Ovary (tissue), 9 donors: ENCODE data around the gene ABLIM1. TPM values are rescaled to one million over a fixed set of nuclear protein-coding genes. Genes with fewer than 3 reads are reported as not detected.
A peak's percentile ranks its signal among the peaks of the same experiment; 100 is the strongest.

Experiments used
- DNase-seq, 5 donors: peaks; one replicate each; pipeline ENCODE4 v3.0.0-alpha.2; 2019 to 2020
- H3K27ac ChIP-seq, 2 donors: fragments of 200-600 bp; one replicate each; pipeline versions ENCODE4 v1.5.1 to v1.8.0; 2019 to 2022
- H3K27me3 ChIP-seq: fragments of 200-600 bp; one replicate; pipeline ENCODE4 v1.8.0; 2022
- H3K36me3 ChIP-seq: fragments of 200-600 bp; sonication (generic); one replicate; pipeline ENCODE4 v1.5.1; 2019
- H3K4me1 ChIP-seq: one replicate; pipeline ENCODE4 v1.8.1; 2013; ENCODE audit warnings: mild to moderate bottlenecking, moderate library complexity; ENCODE audit not compliant: insufficient read depth
- H3K4me3 ChIP-seq: fragments of 200-600 bp; sonication (generic); one replicate; pipeline ENCODE4 v1.5.1; 2017
- H3K9me3 ChIP-seq, 2 donors: fragments of 200-600 bp in 1 of 2; sonication (generic) in 1 of 2; one replicate each; pipeline versions ENCODE4 v1.5.1 to v1.8.1; 2013 to 2019; ENCODE audit warnings: mild to moderate bottlenecking in 1 of 2, moderate library complexity in 1 of 2
- CTCF ChIP-seq, 3 donors: fragments of 450-650 bp in 2 of 3; fragments of 200-600 bp in 1 of 3; IDR thresholded peaks; one replicate each; pipeline versions ENCODE4 v1.5.1 to v1.8.0; 2016 to 2022; ENCODE audit warnings: antibody characterized with exemption in 3 of 3, mild to moderate bottlenecking in 1 of 3
- EP300 ChIP-seq: sonication (generic); formaldehyde crosslinking; IDR thresholded peaks from one replicate; pipeline ENCODE4 v1.6.1; 2017; ENCODE audit warnings: antibody characterized with exemption
- POLR2A ChIP-seq: fragments of 450-650 bp; IDR thresholded peaks from one replicate; pipeline ENCODE4 v1.6.1; 2017; ENCODE audit warnings: antibody characterized with exemption, mild to moderate bottlenecking, moderate library complexity
- WGBS, 3 donors: extraction: QIAGEN DNeasy Blood & Tissue Kit in 1 of 3; methylation state at CpG; one replicate each; pipeline versions ENCODE4 v1.1.5 to v1.1.7; 2013 to 2017; 5-methylcytosine and 5-hydroxymethylcytosine counted together
- intact Hi-C, 4 donors: fragments of 100-400 bp; cut with DNase I; formaldehyde crosslinking; loops; one replicate each; pipeline versions ENCODE4 v1.11.0 to v1.15.1; 2022 to 2023
- polyA plus RNA-seq, 2 donors: library from polyadenylated mRNA; stranded (reverse); fragments of 200-250 nt in 1 of 2; fragments of 350-450 nt in 1 of 2; fragmentation: Illumina TruSeq in 1 of 2; extraction: RNeasy Lipid Tissue Mini Kit (QIAGEN cat#74804) in 1 of 2; gene quantifications; one replicate each; pipeline ENCODE4 v1.2.3, GENCODE V29; 2013 to 2014
- total RNA-seq, 7 donors: library from RNA; depleted of rRNA in 2 of 7; stranded (reverse); fragments of >200 nt in 2 of 7; fragmentation: NEBNext Ultra II Directional in 3 of 7; extraction: Animal tissue kit (Norgen Biotek cat#: 25700) in 3 of 7; gene quantifications; one replicate each; pipeline versions ENCODE4 v1.1.0 to v1.2.4, GENCODE V29; 2016 to 2023
- donor health status: DM: no; HTN: no; CAD: no; lungs with moderate emphysema.
- donor health status: DM: no; HTN: no; CAD: no.
- donor health status: Bipolar disorder and iron deficiency.
- donor health status: DM: yes; HTN: yes; CAD: no.
- donor health status: DM: no; HTN: no; CAD: no.
- donor health status: DM: yes; HTN: yes; CAD: no.

Gene ABLIM1
- total and polyA plus RNA-seq, 9 donors, result 155 to 505 (median 283) TPM

- Histone ChIP-seq H3K4me1 (peaks cover 5% of the 10 kb centered on the region), H3K9me3 (no peaks in the 10 kb centered on the region), H3K27me3 (no peaks in the 10 kb centered on the region), H3K36me3 (no peaks in the 10 kb centered on the region), H3K4me3 (no peak overlapping the region), H3K27ac (no peak overlapping the region)
- WGBS, 3 donors, result 82 to 84% (median 82%) methylated on average over 12 of the region's 12 CpGs
- no peak for DNase-seq
- intact Hi-C loops, result loop anchor here in 1 of 4 donors (10.0 kb wide), 1 partner anchor 104 kb away; no protein-coding TSS in a partner anchor
- no peak for TF ChIP-seq POLR2A
Measured at GRCh38 chr10:114408112-114408967, 249.7 kb downstream of the ABLIM1 start.

GRCh38 chr10:114406455-114406854 is 251.6 kb downstream of the ABLIM1 start:
- DNase-seq, result no peak
- no peak overlapping the region for H3K4me3 ChIP-seq
- H3K27ac ChIP-seq, result no peak overlapping the region
- H3K4me1 ChIP-seq, result peaks cover 5% of the 10 kb centered on the region
- intact Hi-C loops, result loop anchor here in 1 of 4 donors (10.0 kb wide), 1 partner anchor 102 kb away; no protein-coding TSS in a partner anchor
- H3K36me3 ChIP-seq, result no peaks in the 10 kb centered on the region
- TF ChIP-seq CTCF (IDR thresholded peaks at IDR 0.05) (no peak), POLR2A (no peak), EP300 (no peak)
- no peaks in the 10 kb centered on the region for H3K27me3 ChIP-seq
- H3K9me3 ChIP-seq, result no peaks in the 10 kb centered on the region
- WGBS, 3 donors, result 85 to 95% (median 85%) methylated on average over 1 of the region's 1 CpG

- no peaks in the 10 kb centered on the region for H3K27me3 ChIP-seq
- 25 to 34% (median 26%) methylated on average over 15 to 16 of the region's 16 CpGs for WGBS, 3 donors
- intact Hi-C loops, result loop anchor here in 1 of 4 donors (10.0 kb wide), 1 partner anchor 100 kb away; no protein-coding TSS in a partner anchor
- H3K4me3 ChIP-seq, result peak overlapping the region; percentile 57
- H3K36me3 ChIP-seq, result no peaks in the 10 kb centered on the region
- no peak for TF ChIP-seq CTCF (IDR thresholded peaks at IDR 0.05)
- no peak for TF ChIP-seq EP300
- TF ChIP-seq POLR2A, result no peak
- no peaks in the 10 kb centered on the region for H3K9me3 ChIP-seq
- peaks cover 6% of the 10 kb centered on the region for H3K4me1 ChIP-seq
- H3K27ac ChIP-seq, result peak overlapping the region; percentile 52 to 66
- DNase-seq, result no peak
Measured at GRCh38 chr10:114405011-114405350, 253.1 kb downstream of the ABLIM1 start.

- Histone ChIP-seq H3K4me1 (peaks cover 11% of the 10 kb centered on the region), H3K27ac (peak within 1 kb of the TSS; percentile 52 to 66), H3K4me3 (peak within 1 kb of the TSS; percentile 57), H3K9me3 (no peaks in the 10 kb centered on the region), H3K36me3 (no peaks in the 10 kb centered on the region), H3K27me3 (no peaks in the 10 kb centered on the region)
- peak; percentile 60 to 81 (median 66) for DNase-seq
- intact Hi-C loops, result loop anchor here in 1 of 4 donors (10.0 kb wide), 1 partner anchor 100 kb away; no protein-coding TSS in a partner anchor
- no peak for TF ChIP-seq CTCF (IDR thresholded peaks at IDR 0.05)
- TF ChIP-seq POLR2A, result peak; percentile 34
- 1% methylated on average over 35 to 88 of the region's 88 CpGs for WGBS, 3 donors
Measured at GRCh38 chr10:114404171-114405010, 253.7 kb downstream of the ABLIM1 start, which contains the start of gene AFAP1L2. TSS of gene AFAP1L2 (minus strand) at chr10:114404502. CDS start at chr10:114404455, 47 bp downstream.
